HepG2 (cell line): Measurements from ENCODE around the gene APOBEC3B. TPM values are rescaled to one million over a fixed set of nuclear protein-coding genes. Genes with fewer than 3 reads are reported as not detected.
A peak's percentile ranks its signal among the peaks of the same experiment; 100 is the strongest.

ENCODE experiments used
- CREB1 ChIP-seq, 2 experiments: fragments of 450-650 bp in 1 of 2; IDR thresholded peaks; 2 replicates each; pipeline ENCODE4 v1.6.1; 2016 to 2017; ENCODE audit warnings: control low read depth in 1 of 2, mild to moderate bottlenecking in 1 of 2, missing compliant biosample characterization in 1 of 2, missing genetic modification characterization in 1 of 2
- FOSL2 ChIP-seq: sonication (generic); formaldehyde crosslinking; IDR thresholded peaks from 2 replicates; pipeline ENCODE4 v1.4.0; 2020; ENCODE audit warnings: missing genetic modification reagents
- HMGXB4 ChIP-seq, 2 experiments: sonication (generic) in 1 of 2; formaldehyde crosslinking in 1 of 2; IDR thresholded peaks; 2 replicates each; pipeline versions ENCODE4 v1.4.0 to v1.6.1; 2018 to 2020; ENCODE audit warnings: missing genetic modification reagents in 2 of 2, borderline replicate concordance in 1 of 2, low read depth in 1 of 2, mild to moderate bottlenecking in 1 of 2, missing biosample characterization in 1 of 2
- JUND ChIP-seq: sonication (generic); formaldehyde crosslinking; IDR thresholded peaks from 2 replicates; pipeline ENCODE4 v1.8.0; 2022; ENCODE audit warnings: mild to moderate bottlenecking, missing genetic modification reagents
- KAT8 ChIP-seq: IDR thresholded peaks from 2 replicates; pipeline ENCODE4 v1.6.1; 2016; ENCODE audit warnings: missing genetic modification reagents, missing compliant biosample characterization
- MIER2 ChIP-seq: IDR thresholded peaks from 2 replicates; pipeline ENCODE4 v1.6.1; 2016; ENCODE audit warnings: missing biosample characterization, missing genetic modification reagents
- MTF2 ChIP-seq: sonication (generic); formaldehyde crosslinking; IDR thresholded peaks from 2 replicates; pipeline ENCODE4 v1.5.0; 2020; ENCODE audit warnings: missing genetic modification reagents, borderline replicate concordance
- PHF20 ChIP-seq: sonication (generic); formaldehyde crosslinking; IDR thresholded peaks from 2 replicates; pipeline ENCODE4 v1.5.0; 2020; ENCODE audit warnings: mild to moderate bottlenecking, missing genetic modification reagents
- PHF8 ChIP-seq: sonication (generic); formaldehyde crosslinking; IDR thresholded peaks from 2 replicates; pipeline ENCODE4 v1.5.0; 2020; ENCODE audit warnings: missing genetic modification reagents
- POLR2A ChIP-seq, 2 experiments: IDR thresholded peaks; 2 replicates each; pipeline ENCODE4 v1.6.1; 2011; ENCODE audit warnings: low read depth in 2 of 2, low read length in 2 of 2, mild to moderate bottlenecking in 1 of 2, moderate library complexity in 1 of 2; ENCODE audit not compliant: insufficient read depth in 1 of 2
- SIN3B ChIP-seq: fragments of 150-350 bp; IDR thresholded peaks from 2 replicates; pipeline ENCODE4 v1.6.1; 2014; ENCODE audit warnings: low read length
- U2AF1 ChIP-seq: fragments of 200-400 bp; formaldehyde crosslinking; optimal IDR thresholded peaks from 2 replicates; pipeline ENCODE3; 2017; ENCODE audit warnings: mild to moderate bottlenecking, low read depth, low read length
- ZBTB34 ChIP-seq: sonication (generic); formaldehyde crosslinking; IDR thresholded peaks from 2 replicates; pipeline ENCODE4 v1.8.0; 2022; ENCODE audit warnings: mild to moderate bottlenecking, missing genetic modification reagents
- ZMYM3 ChIP-seq: sonication (generic); formaldehyde crosslinking; IDR thresholded peaks from 2 replicates; pipeline ENCODE4 v1.5.1; 2020; ENCODE audit warnings: mild to moderate bottlenecking, missing genetic modification reagents
- ZNF180 ChIP-seq: sonication (generic); formaldehyde crosslinking; IDR thresholded peaks from 2 replicates; pipeline ENCODE4 v1.4.0; 2020; ENCODE audit warnings: low read depth, missing genetic modification reagents, borderline replicate concordance
- ZNF350 ChIP-seq: sonication (generic); formaldehyde crosslinking; IDR thresholded peaks from 2 replicates; pipeline ENCODE4 v1.4.0; 2020; ENCODE audit warnings: mild to moderate bottlenecking, low read depth, missing genetic modification reagents, borderline replicate concordance
- polyA plus RNA-seq, 8 experiments: library from polyadenylated mRNA; depleted of rRNA in 3 of 8; stranded (reverse) in 7 of 8; unstranded in 1 of 8; fragments of >200 nt; fragmentation: Illumina TruSeq in 4 of 8; extraction: Trizol in 4 of 8; gene quantifications; 2 replicates each; pipeline versions ENCODE4 v1.2.1 to v1.2.3, GENCODE V29; 2011 to 2016; ENCODE audit warnings: low read depth in 4 of 8, missing spikeins in 1 of 8, mixed read lengths in 1 of 8; ENCODE audit not compliant: insufficient read depth in 1 of 8
- total RNA-seq, 5 experiments: library from RNA; depleted of rRNA; stranded (reverse); fragments of >200 nt; fragmentation: Illumina TruSeq; extraction: Trizol; gene quantifications; 2 replicates each; pipeline ENCODE4 v1.2.3, GENCODE V29; 2016; ENCODE audit warnings: low read depth in 1 of 5
- TF ChIP-seq, protein P1 (sequence below): sonication (generic); formaldehyde crosslinking; IDR thresholded peaks from 2 replicates; pipeline ENCODE4 v1.5.1; 2020; ENCODE audit warnings: mild to moderate bottlenecking, missing genetic modification reagents, moderate library complexity
- TF ChIP-seq, protein P2 (sequence below): sonication (generic); formaldehyde crosslinking; IDR thresholded peaks from 2 replicates; pipeline ENCODE4 v1.4.0; 2020; ENCODE audit warnings: missing genetic modification reagents

The APOBEC3B gene
- total and polyA plus RNA-seq, 2 of the 13 experiments (the other 11 are each of a cell fraction or from before 2014, with no cell fraction given): 6.7 to 8.8 TPM

- TF ChIP-seq, protein P1, sequence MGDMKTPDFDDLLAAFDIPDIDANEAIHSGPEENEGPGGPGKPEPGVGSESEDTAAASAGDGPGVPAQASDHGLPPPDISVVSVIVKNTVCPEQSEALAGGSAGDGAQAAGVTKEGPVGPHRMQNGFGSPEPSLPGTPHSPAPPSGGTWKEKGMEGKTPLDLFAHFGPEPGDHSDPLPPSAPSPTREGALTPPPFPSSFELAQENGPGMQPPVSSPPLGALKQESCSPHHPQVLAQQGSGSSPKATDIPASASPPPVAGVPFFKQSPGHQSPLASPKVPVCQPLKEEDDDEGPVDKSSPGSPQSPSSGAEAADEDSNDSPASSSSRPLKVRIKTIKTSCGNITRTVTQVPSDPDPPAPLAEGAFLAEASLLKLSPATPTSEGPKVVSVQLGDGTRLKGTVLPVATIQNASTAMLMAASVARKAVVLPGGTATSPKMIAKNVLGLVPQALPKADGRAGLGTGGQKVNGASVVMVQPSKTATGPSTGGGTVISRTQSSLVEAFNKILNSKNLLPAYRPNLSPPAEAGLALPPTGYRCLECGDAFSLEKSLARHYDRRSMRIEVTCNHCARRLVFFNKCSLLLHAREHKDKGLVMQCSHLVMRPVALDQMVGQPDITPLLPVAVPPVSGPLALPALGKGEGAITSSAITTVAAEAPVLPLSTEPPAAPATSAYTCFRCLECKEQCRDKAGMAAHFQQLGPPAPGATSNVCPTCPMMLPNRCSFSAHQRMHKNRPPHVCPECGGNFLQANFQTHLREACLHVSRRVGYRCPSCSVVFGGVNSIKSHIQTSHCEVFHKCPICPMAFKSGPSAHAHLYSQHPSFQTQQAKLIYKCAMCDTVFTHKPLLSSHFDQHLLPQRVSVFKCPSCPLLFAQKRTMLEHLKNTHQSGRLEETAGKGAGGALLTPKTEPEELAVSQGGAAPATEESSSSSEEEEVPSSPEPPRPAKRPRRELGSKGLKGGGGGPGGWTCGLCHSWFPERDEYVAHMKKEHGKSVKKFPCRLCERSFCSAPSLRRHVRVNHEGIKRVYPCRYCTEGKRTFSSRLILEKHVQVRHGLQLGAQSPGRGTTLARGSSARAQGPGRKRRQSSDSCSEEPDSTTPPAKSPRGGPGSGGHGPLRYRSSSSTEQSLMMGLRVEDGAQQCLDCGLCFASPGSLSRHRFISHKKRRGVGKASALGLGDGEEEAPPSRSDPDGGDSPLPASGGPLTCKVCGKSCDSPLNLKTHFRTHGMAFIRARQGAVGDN (CRISPR knock-in tag): peak; percentile 66
- TF ChIP-seq PHF8 (peak; percentile 28; the same call in 1 of the 2 replicates), PHF20 (CRISPR knock-in tag) (0 out of 2 replicates have a peak, but pooled peaks have one; percentile 36), ZNF350 (CRISPR knock-in tag) (peak; percentile 56; the same call in 1 of the 2 replicates), U2AF1 (no peak), HMGXB4 (CRISPR knock-in tag; IDR thresholded peaks at IDR 0.05; ENCODE audit: borderline replicate concordance in 1 of 2, low read depth in 1 of 2) (peak in 1 of 2 experiments; percentile 71; a peak in 2 of 4 replicates), ZMYM3 (CRISPR knock-in tag) (peak; percentile 67; the same call in 1 of the 2 replicates), ZNF180 (no peak), SIN3B (peak; percentile 81), JUND (CRISPR knock-in tag) (peak; percentile 77; the same call in 1 of the 2 replicates), POLR2A (IDR thresholded peaks at IDR 0.05; ENCODE audit: insufficient read depth in 1 of 2, low read depth in 2 of 2, low read length in 2 of 2) (0 out of 4 replicates have a peak, but pooled peaks of 1 of the 2 experiments have one; percentile 28), MTF2 (CRISPR knock-in tag) (0 out of 2 replicates have a peak, but pooled peaks have one; percentile 40), CREB1 (IDR thresholded peaks at IDR 0.05) (no peak), CREB1 (CRISPR knock-in tag; IDR thresholded peaks at IDR 0.05) (no peak; the same call in 1 of the 2 replicates), FOSL2 (CRISPR knock-in tag) (peak; percentile 94), MIER2 (CRISPR knock-in tag) (no peak), KAT8 (CRISPR knock-in tag) (peak; percentile 33; the same call in 1 of the 2 replicates), ZBTB34 (CRISPR knock-in tag) (no peak)
- TF ChIP-seq, protein P2, sequence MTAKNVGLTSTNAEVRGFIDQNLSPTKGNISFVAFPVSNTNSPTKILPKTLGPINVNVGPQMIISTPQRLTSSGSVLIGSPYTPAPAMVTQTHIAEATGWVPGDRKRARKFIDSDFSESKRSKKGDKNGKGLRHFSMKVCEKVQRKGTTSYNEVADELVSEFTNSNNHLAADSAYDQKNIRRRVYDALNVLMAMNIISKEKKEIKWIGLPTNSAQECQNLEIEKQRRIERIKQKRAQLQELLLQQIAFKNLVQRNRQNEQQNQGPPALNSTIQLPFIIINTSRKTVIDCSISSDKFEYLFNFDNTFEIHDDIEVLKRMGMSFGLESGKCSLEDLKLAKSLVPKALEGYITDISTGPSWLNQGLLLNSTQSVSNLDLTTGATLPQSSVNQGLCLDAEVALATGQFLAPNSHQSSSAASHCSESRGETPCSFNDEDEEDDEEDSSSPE (CRISPR knock-in tag): peak; percentile 91
- TF ChIP-seq, all 625 proteins: peak for 62
Observed at GRCh38 chr22:38981992-38982927, at the start of gene APOBEC3B (continued).
